ENCODE results near the gene ESCO1.

Gene ESCO1

DNA sequence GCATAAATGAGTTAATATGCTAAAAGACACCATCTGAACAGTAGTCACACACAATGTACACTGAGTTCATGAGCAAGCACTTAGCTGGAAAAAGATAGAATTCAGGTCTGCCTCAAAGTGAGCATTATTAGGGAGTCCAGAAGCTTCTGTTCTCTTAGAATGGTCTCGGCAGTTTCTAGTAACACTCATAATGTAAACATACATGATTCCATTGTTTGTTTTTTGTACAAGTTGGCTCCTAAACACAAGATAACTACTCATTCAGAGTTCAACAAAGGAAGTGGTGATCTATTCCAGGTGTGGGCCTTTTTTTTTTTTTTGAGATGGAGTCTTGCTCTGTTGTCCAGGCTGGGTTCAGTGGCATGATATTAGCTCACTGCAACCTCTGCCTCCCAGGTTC lies 66.2 kb downstream of the ESCO1 start:
- no peaks in the 10 kb centered on the region for H3K9me3 ChIP-seq
- no peak overlapping the region for H3K4me3 ChIP-seq (ENCODE audit: low read depth in 1 of 2, low read length in 1 of 2)
- no peaks in the 10 kb centered on the region for H3K27me3 ChIP-seq
- H3K27ac ChIP-seq, result no peak overlapping the region
- H3K36me3 ChIP-seq, result peaks cover 77% of the 10 kb centered on the region
- no peaks in the 10 kb centered on the region for H3K4me1 ChIP-seq (ENCODE audit: control insufficient read depth in 1 of 2, insufficient read depth in 1 of 2, low read depth in 1 of 2, low read length in 1 of 2)
- TF ChIP-seq, protein P1, sequence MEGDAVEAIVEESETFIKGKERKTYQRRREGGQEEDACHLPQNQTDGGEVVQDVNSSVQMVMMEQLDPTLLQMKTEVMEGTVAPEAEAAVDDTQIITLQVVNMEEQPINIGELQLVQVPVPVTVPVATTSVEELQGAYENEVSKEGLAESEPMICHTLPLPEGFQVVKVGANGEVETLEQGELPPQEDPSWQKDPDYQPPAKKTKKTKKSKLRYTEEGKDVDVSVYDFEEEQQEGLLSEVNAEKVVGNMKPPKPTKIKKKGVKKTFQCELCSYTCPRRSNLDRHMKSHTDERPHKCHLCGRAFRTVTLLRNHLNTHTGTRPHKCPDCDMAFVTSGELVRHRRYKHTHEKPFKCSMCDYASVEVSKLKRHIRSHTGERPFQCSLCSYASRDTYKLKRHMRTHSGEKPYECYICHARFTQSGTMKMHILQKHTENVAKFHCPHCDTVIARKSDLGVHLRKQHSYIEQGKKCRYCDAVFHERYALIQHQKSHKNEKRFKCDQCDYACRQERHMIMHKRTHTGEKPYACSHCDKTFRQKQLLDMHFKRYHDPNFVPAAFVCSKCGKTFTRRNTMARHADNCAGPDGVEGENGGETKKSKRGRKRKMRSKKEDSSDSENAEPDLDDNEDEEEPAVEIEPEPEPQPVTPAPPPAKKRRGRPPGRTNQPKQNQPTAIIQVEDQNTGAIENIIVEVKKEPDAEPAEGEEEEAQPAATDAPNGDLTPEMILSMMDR (IDR thresholded peaks at IDR 0.05), result no peak

DNA sequence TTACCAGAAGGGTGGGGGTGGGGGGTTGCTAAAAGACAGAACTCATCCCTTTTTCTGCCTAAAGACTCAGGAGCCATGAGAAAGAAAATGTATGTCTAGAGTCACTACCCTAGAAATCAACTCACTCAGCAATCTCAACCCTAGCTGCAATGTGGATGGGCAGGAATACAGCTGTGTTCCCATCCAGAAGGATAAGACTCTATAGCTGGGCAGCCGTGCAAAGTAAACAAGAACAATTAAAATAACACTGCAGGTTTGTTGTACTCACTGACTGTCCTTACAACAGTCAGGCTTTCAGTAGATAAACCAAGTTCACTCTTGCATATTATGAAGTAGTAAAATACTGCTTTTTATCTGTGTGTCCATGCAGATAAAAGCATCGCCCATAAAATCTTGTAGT lies 74.0 kb downstream of the ESCO1 start:
- Histone ChIP-seq H3K4me3 (ENCODE audit: low read depth in 1 of 2, low read length in 1 of 2) (no peak overlapping the region), H3K27me3 (no peaks in the 10 kb centered on the region), H3K36me3 (peaks cover 76% of the 10 kb centered on the region), H3K27ac (no peak overlapping the region), H3K4me1 (ENCODE audit: control insufficient read depth in 1 of 2, insufficient read depth in 1 of 2, low read depth in 1 of 2, low read length in 1 of 2) (no peaks in the 10 kb centered on the region), H3K9me3 (no peaks in the 10 kb centered on the region)
- TF ChIP-seq, protein P1 (IDR thresholded peaks at IDR 0.05), result no peak

DNA sequence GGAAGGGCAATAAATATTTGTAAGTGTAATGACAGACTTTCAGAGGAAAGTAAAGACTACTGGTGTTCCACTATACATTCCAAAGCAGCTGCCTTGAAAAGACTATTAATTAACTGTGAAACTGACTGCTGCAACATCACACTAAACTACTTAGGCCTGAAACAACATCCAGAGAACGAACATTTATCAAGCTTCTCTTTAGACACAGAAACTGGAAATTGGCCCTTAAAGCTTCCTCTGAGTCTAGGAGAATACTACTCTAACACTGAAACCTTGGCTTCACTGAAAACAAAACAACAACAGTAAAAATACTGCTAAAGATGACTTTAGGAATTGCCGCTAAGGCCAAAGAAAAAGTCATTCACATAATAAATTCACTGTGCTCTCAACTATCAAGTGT lies 74.6 kb downstream of the ESCO1 start:
- Histone ChIP-seq H3K9me3 (no peaks in the 10 kb centered on the region), H3K36me3 (peaks cover 72% of the 10 kb centered on the region), H3K4me1 (ENCODE audit: control insufficient read depth in 1 of 2, insufficient read depth in 1 of 2, low read depth in 1 of 2, low read length in 1 of 2) (no peaks in the 10 kb centered on the region), H3K27me3 (no peaks in the 10 kb centered on the region), H3K27ac (no peak overlapping the region), H3K4me3 (ENCODE audit: low read depth in 1 of 2, low read length in 1 of 2) (no peak overlapping the region)
- TF ChIP-seq, protein P1 (IDR thresholded peaks at IDR 0.05), result no peak

DNA sequence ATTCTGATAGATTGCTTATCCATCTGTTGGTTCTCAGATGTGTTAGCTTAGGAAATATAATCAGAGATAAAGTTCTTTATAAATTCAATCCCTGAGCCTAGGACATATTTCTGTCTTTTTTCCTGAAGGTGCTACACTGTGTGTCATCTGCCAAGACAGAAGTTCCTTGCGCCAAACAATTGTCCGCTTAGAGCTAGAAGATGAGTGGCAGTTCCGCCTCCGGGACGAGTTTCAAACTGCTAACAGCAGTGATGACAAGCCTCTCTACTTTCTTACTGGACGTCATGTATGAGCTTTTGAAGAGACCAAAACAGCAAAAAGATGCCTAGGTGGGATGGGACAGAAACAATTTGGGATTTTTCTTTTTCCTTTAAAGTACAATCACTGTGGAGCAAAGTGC lies 78.0 kb downstream of the ESCO1 start:
- no peaks in the 10 kb centered on the region for H3K27me3 ChIP-seq
- no peak overlapping the region for H3K4me3 ChIP-seq (ENCODE audit: low read depth in 1 of 2, low read length in 1 of 2)
- H3K27ac ChIP-seq, result no peak overlapping the region
- H3K9me3 ChIP-seq, result no peaks in the 10 kb centered on the region
- TF ChIP-seq, protein P1 (IDR thresholded peaks at IDR 0.05), result no peak
- no peaks in the 10 kb centered on the region for H3K4me1 ChIP-seq (ENCODE audit: control insufficient read depth in 1 of 2, insufficient read depth in 1 of 2, low read depth in 1 of 2, low read length in 1 of 2)
- peaks cover 51% of the 10 kb centered on the region for H3K36me3 ChIP-seq

DNA sequence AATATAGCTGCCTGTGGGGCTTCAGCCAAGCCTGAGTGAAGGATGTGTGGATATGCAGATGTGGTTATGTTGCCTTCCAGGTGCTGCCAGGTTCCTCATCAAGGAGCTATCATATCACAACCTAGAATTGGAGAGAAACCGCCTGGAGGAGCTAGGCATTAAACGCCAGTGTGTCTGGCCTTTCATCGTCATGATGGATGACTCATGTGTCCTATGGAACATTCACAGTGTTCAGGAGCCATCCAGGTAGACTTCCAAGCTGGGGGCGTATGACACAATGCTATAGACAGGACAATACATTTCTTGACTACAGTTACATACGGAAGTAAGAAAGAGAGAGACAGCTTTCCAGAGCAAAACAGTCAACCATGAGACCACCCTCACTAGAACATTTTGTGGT lies 86.8 kb downstream of the ESCO1 start:
- Histone ChIP-seq H3K9me3 (no peaks in the 10 kb centered on the region), H3K4me3 (ENCODE audit: low read depth in 1 of 2, low read length in 1 of 2) (no peak overlapping the region), H3K4me1 (ENCODE audit: control insufficient read depth in 1 of 2, insufficient read depth in 1 of 2, low read depth in 1 of 2, low read length in 1 of 2) (no peaks in the 10 kb centered on the region), H3K36me3 (peaks cover 22% of the 10 kb centered on the region), H3K27me3 (no peaks in the 10 kb centered on the region), H3K27ac (no peak overlapping the region)
- TF ChIP-seq, protein P1 (IDR thresholded peaks at IDR 0.05), result no peak

DNA sequence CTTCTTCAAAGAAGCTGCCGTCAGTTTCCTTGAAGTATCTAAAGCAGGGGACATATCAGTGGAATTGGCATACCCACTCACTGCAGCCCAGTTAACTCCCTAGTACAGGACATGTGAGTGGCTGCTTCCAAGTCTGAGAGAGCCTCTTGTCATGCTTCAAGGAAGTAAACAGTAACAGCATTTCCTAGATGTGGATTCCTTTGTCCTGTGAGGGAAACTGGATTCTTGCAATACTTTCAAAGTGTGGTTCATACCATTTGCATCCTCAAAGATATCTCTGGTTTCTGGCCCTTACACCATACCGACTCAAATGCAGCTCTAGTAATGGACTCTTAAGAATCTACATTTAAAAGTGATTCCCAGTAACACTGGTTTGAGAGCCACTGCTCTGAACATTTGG lies 87.2 kb downstream of the ESCO1 start:
- TF ChIP-seq, protein P1 (IDR thresholded peaks at IDR 0.05), result no peak
- H3K27ac ChIP-seq, result no peak overlapping the region
- no peaks in the 10 kb centered on the region for H3K27me3 ChIP-seq
- H3K4me1 ChIP-seq (ENCODE audit: control insufficient read depth in 1 of 2, insufficient read depth in 1 of 2, low read depth in 1 of 2, low read length in 1 of 2), result no peaks in the 10 kb centered on the region
- H3K9me3 ChIP-seq, result no peaks in the 10 kb centered on the region
- peaks cover 21% of the 10 kb centered on the region for H3K36me3 ChIP-seq
- H3K4me3 ChIP-seq (ENCODE audit: low read depth in 1 of 2, low read length in 1 of 2), result no peak overlapping the region
